Endothelial cell of umbilical vein (primary cell): ENCODE data around the gene COL4A1. TPM values are rescaled to one million over a fixed set of nuclear protein-coding genes. Genes with fewer than 3 reads are reported as not detected.

Experiments
- BruUV-seq: library from RNA; stranded (reverse); fragments of 400-500 nt; replicated peaks from 2 replicates; lab custom pipeline; 2021; lab: Mats Ljungman, UMichigan
- CTCF ChIA-PET: fragments of 300-600, 350-600 bp; sonication (Branson Sonifier 250); formaldehyde crosslinking; loops from one replicate; lab custom pipeline; 2021; ENCODE audit warnings: antibody characterized with exemption, inconsistent platforms; lab: Charles Lee
- POLR2A ChIA-PET: fragments of 300-600, 350-600 bp; sonication (Branson Sonifier 250); formaldehyde crosslinking; loops from one replicate; lab custom pipeline; 2021; ENCODE audit warnings: antibody characterized with exemption, inconsistent platforms; lab: Charles Lee
- DNase-seq: peaks from one replicate; pipeline ENCODE4 v3.0.0-alpha.2; 2011; ENCODE audit warnings: low read depth, low spot score
- FAIRE-seq: peaks from 2 replicates; lab custom pipeline; 2011; peaks lifted over from hg19 to GRCh38; lab: Jason Lieb, UNC
- H2AFZ ChIP-seq: 2 replicates; pipeline ENCODE4 v1.6.0; 2012; ENCODE audit warnings: low read depth, low read length, control low read depth, inconsistent platforms
- H3K27ac ChIP-seq: 2 replicates; pipeline ENCODE4 v1.5.1; 2011; ENCODE audit warnings: low read depth, mild to moderate bottlenecking, control low read depth, low read length, moderate library complexity; ENCODE audit not compliant: insufficient read depth
- H3K27me3 ChIP-seq, 2 experiments: 2 replicates each; pipeline versions ENCODE4 v1.6.0 to v1.6.1; 2011; ENCODE audit warnings: low read length in 2 of 2, mixed read lengths in 1 of 2; ENCODE audit not compliant: control insufficient read depth in 2 of 2, insufficient read depth in 2 of 2
- H3K36me3 ChIP-seq, 2 experiments: 2 replicates in 1 of 2; 3 replicates in 1 of 2; pipeline ENCODE4 v1.5.1; 2011; ENCODE audit warnings: low read length in 2 of 2, mild to moderate bottlenecking in 1 of 2, moderate library complexity in 1 of 2; ENCODE audit not compliant: control insufficient read depth in 2 of 2, insufficient read depth in 2 of 2; ENCODE audit errors: extremely low read depth in 1 of 2
- H3K4me1 ChIP-seq: 3 replicates; pipeline ENCODE4 v1.5.1; 2011; ENCODE audit warnings: mild to moderate bottlenecking, low read length; ENCODE audit not compliant: control insufficient read depth, insufficient read depth; ENCODE audit errors: extremely low read depth
- H3K4me2 ChIP-seq: 2 replicates; pipeline ENCODE4 v1.6.1; 2011; ENCODE audit warnings: low read length, control low read depth, mixed read lengths; ENCODE audit not compliant: insufficient read depth
- H3K4me3 ChIP-seq, 3 experiments: fragments of 200-600 bp in 1 of 3; sonication (generic), shearing (Covaris generic) in 1 of 3; replicated peaks in 1 of 3; 2 replicates each; pipeline ENCODE4 v1.5.1; 2011 to 2016; ENCODE audit warnings: control low read depth in 3 of 3, low read length in 3 of 3, mild to moderate bottlenecking in 2 of 3, inconsistent platforms in 1 of 3, low read depth in 1 of 3, moderate library complexity in 1 of 3; ENCODE audit not compliant: insufficient read depth in 1 of 3
- H3K79me2 ChIP-seq: 2 replicates; pipeline ENCODE4 v1.6.0; 2012; ENCODE audit warnings: low read length, inconsistent platforms; ENCODE audit not compliant: control insufficient read depth, insufficient read depth
- H3K9ac ChIP-seq: replicated peaks from 2 replicates; pipeline ENCODE3; 2011; ENCODE audit warnings: low read length, control low read depth; ENCODE audit not compliant: insufficient read depth; ENCODE audit errors: extremely low read depth
- H3K9me1 ChIP-seq: replicated peaks from 3 replicates; pipeline ENCODE4 v1.6.0; 2011; ENCODE audit warnings: mild to moderate bottlenecking, low read length; ENCODE audit not compliant: control insufficient read depth, insufficient read depth; ENCODE audit errors: extremely low read depth
- H3K9me3 ChIP-seq: replicated peaks from 2 replicates; pipeline ENCODE4 v1.5.1; 2012; ENCODE audit warnings: low read length, inconsistent platforms; ENCODE audit not compliant: control insufficient read depth, insufficient read depth
- H4K20me1 ChIP-seq: replicated peaks from 2 replicates; pipeline ENCODE3; 2011; ENCODE audit warnings: mild to moderate bottlenecking, low read length; ENCODE audit not compliant: control insufficient read depth, insufficient read depth; ENCODE audit errors: extremely low read depth
- EZH2 ChIP-seq: IDR thresholded peaks from 2 replicates; pipeline ENCODE4 v1.6.1; 2012; ENCODE audit warnings: borderline replicate concordance, low read depth, mild to moderate bottlenecking, moderate library complexity, low read length, inconsistent platforms; ENCODE audit not compliant: severe bottlenecking
- FOS ChIP-seq: IDR thresholded peaks from 2 replicates; pipeline ENCODE4 v1.6.1; 2011; ENCODE audit warnings: mild to moderate bottlenecking, low read length, moderate library complexity, borderline replicate concordance; ENCODE audit not compliant: insufficient read depth
- GATA2 ChIP-seq: IDR thresholded peaks from 2 replicates; pipeline ENCODE4 v1.7.0; 2011; ENCODE audit warnings: low read depth, mild to moderate bottlenecking, moderate library complexity, mixed read lengths, low read length; ENCODE audit not compliant: insufficient read length, insufficient read depth
- JUN ChIP-seq: IDR thresholded peaks from 2 replicates; pipeline ENCODE4 v1.6.1; 2011; ENCODE audit warnings: borderline replicate concordance, low read depth; ENCODE audit not compliant: insufficient read length, insufficient read depth
- MYC ChIP-seq: IDR thresholded peaks from one replicate; pipeline ENCODE4 v1.6.1; 2011; ENCODE audit warnings: mild to moderate bottlenecking, low read depth, low read length
- POLR2A ChIP-seq: IDR thresholded peaks from 2 replicates; pipeline ENCODE4 v1.6.1; 2012; ENCODE audit warnings: low read depth, mild to moderate bottlenecking, control low read depth, low read length
- POLR2AphosphoS5 ChIP-seq: IDR thresholded peaks from 2 replicates; pipeline ENCODE4 v1.6.1; 2012; ENCODE audit warnings: low read depth, mild to moderate bottlenecking, control low read depth, low read length, moderate library complexity; ENCODE audit not compliant: insufficient read depth
- dilution Hi-C: fragments of 300-500 bp; cut with MboI; formaldehyde crosslinking; loops from one replicate; pipeline ENCODE4 v1.15.0; 2019; ENCODE audit warnings: low sequenced_read_pairs; ENCODE audit not compliant: extremely low pct_ligation_motif_present
- intact Hi-C: fragments of 100-400 bp; cut with micrococcal nuclease; formaldehyde crosslinking; loops from one replicate; pipeline ENCODE4 v1.10.0; 2022
- polyA plus RNA-seq, 4 experiments: library from polyadenylated mRNA; depleted of rRNA in 3 of 4; stranded (reverse) in 3 of 4; unstranded in 1 of 4; fragments of >200 nt; gene quantifications; 2 replicates each; pipeline versions ENCODE4 v1.2.1 to v1.2.3, GENCODE V29; 2011 to 2012; ENCODE audit warnings: missing spikeins in 1 of 4
- total RNA-seq: library from RNA; stranded (reverse); gene quantifications from 2 replicates; pipeline ENCODE4 v1.2.3, GENCODE V29; 2021
- TF ChIP-seq, protein P1 (sequence below): IDR thresholded peaks from 2 replicates; pipeline ENCODE4 v1.6.1; 2011; ENCODE audit not compliant: insufficient read depth, insufficient read length
- TF ChIP-seq, protein P2 (sequence below), 2 donors: IDR thresholded peaks; 1 replicate in 1 of 2; 2 replicates in 1 of 2; pipeline ENCODE4 v1.5.1; 2011; ENCODE audit warnings: low read length in 2 of 2, mild to moderate bottlenecking in 2 of 2, moderate library complexity in 2 of 2, control low read depth in 1 of 2, inconsistent platforms in 1 of 2, low read depth in 1 of 2; ENCODE audit not compliant: insufficient read depth in 1 of 2; ENCODE audit errors: extremely low read depth in 1 of 2

COL4A1 gene
- total and polyA plus RNA-seq, 2 donors (not counting 3 experiments of a cell fraction or from before 2014, with no cell fraction given): 384 to 1,119 TPM

DNA sequence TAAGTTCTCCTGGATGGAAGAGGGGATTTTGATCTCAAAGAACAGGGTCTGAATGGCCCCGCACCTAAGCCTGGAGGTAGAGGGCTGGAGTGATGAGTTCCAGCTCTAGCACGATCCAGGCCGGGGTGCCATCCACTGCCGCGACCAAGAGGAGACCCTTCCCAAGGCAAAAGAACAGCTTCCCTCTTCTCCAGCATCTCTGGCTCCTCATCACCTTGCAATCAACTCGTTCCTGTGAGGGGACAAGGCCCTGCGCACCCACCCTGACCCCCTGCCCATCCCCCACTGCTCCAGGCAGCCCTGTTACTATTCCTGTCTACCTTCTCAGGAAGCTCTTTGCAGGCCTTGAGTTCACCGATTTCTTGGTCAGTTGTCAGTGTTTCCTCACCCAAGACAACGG is 17.8 kb downstream of the COL4A1 start:
- Histone ChIP-seq H4K20me1 (peaks cover 13% of the 10 kb centered on the region), H3K4me2 (no peak overlapping the region), H3K9me3 (no peaks in the 10 kb centered on the region), H3K9me1 (no peaks in the 10 kb centered on the region), H3K27ac (no peak overlapping the region), H3K4me3 (no peak overlapping the region), H3K9ac (no peak overlapping the region), H3K79me2 (peaks cover 40% of the 10 kb centered on the region), H3K36me3 (peaks cover 4 to 10% of the 10 kb centered on the region in 2 experiments), H3K4me1 (peaks cover 7% of the 10 kb centered on the region), H2AFZ (no peak overlapping the region), H3K27me3 (no peaks in the 10 kb centered on the region)
- TF ChIP-seq GATA2: no peak
- no peak for TF ChIP-seq POLR2AphosphoS5
- no peak for TF ChIP-seq JUN
- no peak for TF ChIP-seq POLR2A
- TF ChIP-seq, protein P1, sequence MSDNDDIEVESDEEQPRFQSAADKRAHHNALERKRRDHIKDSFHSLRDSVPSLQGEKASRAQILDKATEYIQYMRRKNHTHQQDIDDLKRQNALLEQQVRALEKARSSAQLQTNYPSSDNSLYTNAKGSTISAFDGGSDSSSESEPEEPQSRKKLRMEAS: no peak
- TF ChIP-seq FOS: no peak
- no peak for TF ChIP-seq EZH2
- no peak for TF ChIP-seq MYC
- TF ChIP-seq, protein P2, sequence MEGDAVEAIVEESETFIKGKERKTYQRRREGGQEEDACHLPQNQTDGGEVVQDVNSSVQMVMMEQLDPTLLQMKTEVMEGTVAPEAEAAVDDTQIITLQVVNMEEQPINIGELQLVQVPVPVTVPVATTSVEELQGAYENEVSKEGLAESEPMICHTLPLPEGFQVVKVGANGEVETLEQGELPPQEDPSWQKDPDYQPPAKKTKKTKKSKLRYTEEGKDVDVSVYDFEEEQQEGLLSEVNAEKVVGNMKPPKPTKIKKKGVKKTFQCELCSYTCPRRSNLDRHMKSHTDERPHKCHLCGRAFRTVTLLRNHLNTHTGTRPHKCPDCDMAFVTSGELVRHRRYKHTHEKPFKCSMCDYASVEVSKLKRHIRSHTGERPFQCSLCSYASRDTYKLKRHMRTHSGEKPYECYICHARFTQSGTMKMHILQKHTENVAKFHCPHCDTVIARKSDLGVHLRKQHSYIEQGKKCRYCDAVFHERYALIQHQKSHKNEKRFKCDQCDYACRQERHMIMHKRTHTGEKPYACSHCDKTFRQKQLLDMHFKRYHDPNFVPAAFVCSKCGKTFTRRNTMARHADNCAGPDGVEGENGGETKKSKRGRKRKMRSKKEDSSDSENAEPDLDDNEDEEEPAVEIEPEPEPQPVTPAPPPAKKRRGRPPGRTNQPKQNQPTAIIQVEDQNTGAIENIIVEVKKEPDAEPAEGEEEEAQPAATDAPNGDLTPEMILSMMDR (IDR thresholded peaks at IDR 0.05; ENCODE audit: extremely low read depth in 1 of 2, insufficient read depth in 1 of 2, low read depth in 1 of 2, low read length in 2 of 2): no peak
- no peak for DNase-seq
- no peak for FAIRE-seq
- dilution Hi-C loops (no loop called here), intact Hi-C loops (no loop called here)
- BruUV-seq: no TSS peak
- ChIA-PET CTCF (interaction anchor here (1.4 kb wide), 1 partner anchor 16 kb away, joined by 4 read pairs; no protein-coding TSS in a partner anchor), POLR2A (no interaction called here)
